A673 (cell line): ENCODE data around the gene VAV1.

ENCODE experiments used
- EZH2 ChIP-seq: fragments of 200-600 bp; sonication (generic); IDR thresholded peaks from 2 replicates; pipeline ENCODE4 v1.6.1; 2017; ENCODE audit warnings: borderline replicate concordance, low read depth, mild to moderate bottlenecking, mixed read lengths, antibody characterized with exemption, low read length; ENCODE audit not compliant: poor library complexity, severe bottlenecking
- TF ChIP-seq, protein P1 (sequence below): fragments of 300-800, 200-600 bp; sonication (generic); conservative IDR thresholded peaks from 2 replicates; pipeline ENCODE4 v1.5.1; 2017; ENCODE audit warnings: low read depth, mild to moderate bottlenecking, antibody characterized with exemption, low read length, moderate library complexity, mixed read lengths

DNA sequence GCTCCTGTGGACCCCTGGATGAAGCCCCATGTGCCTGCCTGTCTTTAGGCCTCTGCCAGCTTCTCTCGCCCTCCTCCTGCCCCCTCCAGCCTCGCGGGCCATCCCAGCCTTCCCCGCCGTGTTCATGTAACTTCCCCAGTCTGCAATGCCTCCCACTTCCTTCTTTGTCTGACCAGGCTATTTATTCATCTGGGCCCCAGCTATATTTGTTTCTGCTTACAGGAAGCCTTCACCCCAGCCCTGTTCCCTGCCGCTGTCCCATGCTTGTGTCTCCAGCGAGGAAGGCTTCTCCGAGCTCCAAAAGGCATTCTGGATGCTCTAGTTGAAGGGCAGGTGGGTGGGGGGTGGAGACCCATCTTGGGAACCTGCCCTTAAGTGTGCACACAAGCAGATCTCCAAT, 44.2 kb upstream of the VAV1 start:
- TF ChIP-seq, protein P1, sequence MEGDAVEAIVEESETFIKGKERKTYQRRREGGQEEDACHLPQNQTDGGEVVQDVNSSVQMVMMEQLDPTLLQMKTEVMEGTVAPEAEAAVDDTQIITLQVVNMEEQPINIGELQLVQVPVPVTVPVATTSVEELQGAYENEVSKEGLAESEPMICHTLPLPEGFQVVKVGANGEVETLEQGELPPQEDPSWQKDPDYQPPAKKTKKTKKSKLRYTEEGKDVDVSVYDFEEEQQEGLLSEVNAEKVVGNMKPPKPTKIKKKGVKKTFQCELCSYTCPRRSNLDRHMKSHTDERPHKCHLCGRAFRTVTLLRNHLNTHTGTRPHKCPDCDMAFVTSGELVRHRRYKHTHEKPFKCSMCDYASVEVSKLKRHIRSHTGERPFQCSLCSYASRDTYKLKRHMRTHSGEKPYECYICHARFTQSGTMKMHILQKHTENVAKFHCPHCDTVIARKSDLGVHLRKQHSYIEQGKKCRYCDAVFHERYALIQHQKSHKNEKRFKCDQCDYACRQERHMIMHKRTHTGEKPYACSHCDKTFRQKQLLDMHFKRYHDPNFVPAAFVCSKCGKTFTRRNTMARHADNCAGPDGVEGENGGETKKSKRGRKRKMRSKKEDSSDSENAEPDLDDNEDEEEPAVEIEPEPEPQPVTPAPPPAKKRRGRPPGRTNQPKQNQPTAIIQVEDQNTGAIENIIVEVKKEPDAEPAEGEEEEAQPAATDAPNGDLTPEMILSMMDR: no peak
- TF ChIP-seq EZH2: no peak
